IMR-90 (cell line): ENCODE data around the gene ARHGEF16. TPM values are rescaled to one million over a fixed set of nuclear protein-coding genes. Genes with fewer than 3 reads are reported as not detected.

ENCODE experiments used
- ATAC-seq: fragments of 200-7000 bp; cut with Tn5 transposase; 2 replicates; pipeline ENCODE4 v1.9.1; 2020; ENCODE audit warnings: low read depth, mild to moderate bottlenecking, moderate library complexity
- BruUV-seq: library from RNA; stranded (reverse); fragments of 400-500 nt; replicated peaks from 2 replicates; lab custom pipeline; 2021; lab: Mats Ljungman, UMichigan
- CTCF ChIA-PET: fragments of 300-600 bp; formaldehyde crosslinking; extraction: SDS; loops from one replicate; lab custom pipeline; 2021; ENCODE audit warnings: antibody characterized with exemption; lab: Yijun Ruan, JAX
- POLR2A ChIA-PET: fragments of 300-600 bp; sonication (Branson Sonifier 250); formaldehyde crosslinking; loops from one replicate; lab custom pipeline; 2022; ENCODE audit warnings: antibody characterized with exemption; ENCODE audit not compliant: unreplicated experiment; lab: Charles Lee
- DNase-seq: peaks from one replicate; pipeline ENCODE4 v3.0.0; 2013
- H2AFZ ChIP-seq: replicated peaks from 2 replicates; pipeline ENCODE3; 2013; ENCODE audit warnings: low read length, mild to moderate bottlenecking; ENCODE audit not compliant: poor library complexity
- H2AK5ac ChIP-seq: 2 replicates; pipeline ENCODE4 v1.6.1; 2013; ENCODE audit warnings: low read depth, low read length, inconsistent platforms
- H2AK9ac ChIP-seq: replicated peaks from 2 replicates; pipeline ENCODE3; 2013; ENCODE audit warnings: mild to moderate bottlenecking, low read depth, low read length, moderate library complexity; ENCODE audit not compliant: poor library complexity
- H2BK120ac ChIP-seq: 2 replicates; pipeline ENCODE4 v1.6.1; 2013; ENCODE audit warnings: low read depth, low read length, inconsistent platforms
- H2BK15ac ChIP-seq: 3 replicates; pipeline ENCODE4 v1.6.1; 2013; ENCODE audit warnings: low read depth, low read length, inconsistent platforms
- H2BK20ac ChIP-seq: 2 replicates; pipeline ENCODE4 v1.6.1; 2013; ENCODE audit warnings: low read depth, mild to moderate bottlenecking, inconsistent platforms, low read length, moderate library complexity
- H2BK5ac ChIP-seq: 2 replicates; pipeline ENCODE4 v1.6.1; 2013; ENCODE audit warnings: mild to moderate bottlenecking, low read depth, low read length, inconsistent platforms; ENCODE audit not compliant: poor library complexity, severe bottlenecking
- H3K14ac ChIP-seq: replicated peaks from 2 replicates; pipeline ENCODE4 v1.6.1; 2013; ENCODE audit warnings: low read depth, low read length, inconsistent platforms
- H3K18ac ChIP-seq: 2 replicates; pipeline ENCODE4 v1.6.1; 2013; ENCODE audit warnings: low read depth, low read length, control low read depth
- H3K23ac ChIP-seq: 2 replicates; pipeline ENCODE4 v1.6.1; 2013; ENCODE audit warnings: low read depth, low read length, inconsistent platforms
- H3K27ac ChIP-seq: 2 replicates; pipeline ENCODE4 v1.5.1; 2013; ENCODE audit warnings: mild to moderate bottlenecking, control low read depth, low read length; ENCODE audit not compliant: insufficient read depth
- H3K27me3 ChIP-seq: 2 replicates; pipeline ENCODE4 v1.6.1; 2013; ENCODE audit warnings: low read length; ENCODE audit not compliant: control insufficient read depth, insufficient read depth
- H3K36me3 ChIP-seq: 2 replicates; pipeline ENCODE4 v1.6.1; 2013; ENCODE audit warnings: low read length, mixed read lengths; ENCODE audit not compliant: control insufficient read depth, insufficient read depth
- H3K4ac ChIP-seq: 2 replicates; pipeline ENCODE4 v1.6.1; 2013; ENCODE audit warnings: low read depth, low read length, inconsistent platforms
- H3K4me1 ChIP-seq: 2 replicates; pipeline ENCODE4 v1.6.1; 2013; ENCODE audit warnings: low read length, mixed read lengths; ENCODE audit not compliant: control insufficient read depth, insufficient read depth
- H3K4me2 ChIP-seq: 2 replicates; pipeline ENCODE4 v1.6.1; 2013; ENCODE audit warnings: low read depth, mild to moderate bottlenecking, control low read depth, low read length, moderate library complexity
- H3K4me3 ChIP-seq: 2 replicates; pipeline ENCODE4 v1.5.1; 2013; ENCODE audit warnings: low read depth, mild to moderate bottlenecking, control low read depth, low read length, moderate library complexity; ENCODE audit not compliant: insufficient read depth
- H3K56ac ChIP-seq: 2 replicates; pipeline ENCODE4 v1.6.1; 2013; ENCODE audit warnings: low read length, inconsistent platforms; ENCODE audit not compliant: insufficient read depth; ENCODE audit errors: extremely low read depth
- H3K79me1 ChIP-seq, 2 experiments: 2 replicates each; pipeline ENCODE4 v1.6.1; 2013; ENCODE audit warnings: low read length in 2 of 2, inconsistent platforms in 1 of 2, low read depth in 1 of 2
- H3K9ac ChIP-seq: 2 replicates; pipeline ENCODE4 v1.6.1; 2013; ENCODE audit warnings: low read depth, low read length, control low read depth
- H3K9me1 ChIP-seq: 2 replicates; pipeline ENCODE4 v1.6.1; 2013; ENCODE audit warnings: low read length, inconsistent platforms; ENCODE audit not compliant: insufficient read depth
- H3K9me3 ChIP-seq: 2 replicates; pipeline ENCODE4 v1.6.1; 2013; ENCODE audit warnings: low read length; ENCODE audit not compliant: control insufficient read depth, insufficient read depth
- H4K20me1 ChIP-seq: 2 replicates; pipeline ENCODE4 v1.6.1; 2013; ENCODE audit warnings: low read length, inconsistent platforms; ENCODE audit not compliant: insufficient read depth
- H4K5ac ChIP-seq: 2 replicates; pipeline ENCODE4 v1.6.1; 2013; ENCODE audit warnings: mild to moderate bottlenecking, low read depth, low read length, control low read depth
- H4K8ac ChIP-seq, 2 experiments: 2 replicates each; pipeline ENCODE4 v1.6.1; 2013; ENCODE audit warnings: low read depth in 2 of 2, low read length in 2 of 2, control low read depth in 1 of 2, inconsistent platforms in 1 of 2
- H4K91ac ChIP-seq: 2 replicates; pipeline ENCODE4 v1.6.1; 2013; ENCODE audit warnings: low read depth, low read length, inconsistent platforms; ENCODE audit not compliant: insufficient read depth
- BHLHE40 ChIP-seq: fragments of 150-350 bp; IDR thresholded peaks from 2 replicates; pipeline ENCODE4 v1.6.1; 2016; ENCODE audit warnings: mild to moderate bottlenecking, low read depth, low read length
- CEBPB ChIP-seq: IDR thresholded peaks from 2 replicates; pipeline ENCODE4 v1.6.1; 2012; ENCODE audit warnings: low read depth, low read length, improper control_type of control experiment
- CHD1 ChIP-seq: IDR thresholded peaks from 2 replicates; pipeline ENCODE4 v1.6.1; 2012; ENCODE audit warnings: low read depth, low read length, improper control_type of control experiment
- CTCF ChIP-seq: conservative IDR thresholded peaks from 2 replicates; pipeline ENCODE4 v1.5.1; 2012; ENCODE audit warnings: mild to moderate bottlenecking, low read depth, low read length, improper control_type of control experiment
- ELK1 ChIP-seq: fragments of 150-350 bp; IDR thresholded peaks from 2 replicates; pipeline ENCODE4 v1.6.1; 2016; ENCODE audit warnings: low read depth, mild to moderate bottlenecking, low read length, moderate library complexity, borderline replicate concordance
- FOS ChIP-seq: fragments of 150-350 bp; IDR thresholded peaks from 2 replicates; pipeline ENCODE4 v1.6.1; 2016; ENCODE audit warnings: low read depth, low read length
- MAFK ChIP-seq: IDR thresholded peaks from 2 replicates; pipeline ENCODE4 v1.6.1; 2012; ENCODE audit warnings: low read depth, low read length, improper control_type of control experiment
- MAZ ChIP-seq: IDR thresholded peaks from 2 replicates; pipeline ENCODE4 v1.6.1; 2012; ENCODE audit warnings: low read depth, mild to moderate bottlenecking, low read length, improper control_type of control experiment, moderate library complexity, borderline replicate concordance
- MXI1 ChIP-seq: IDR thresholded peaks from 2 replicates; pipeline ENCODE4 v1.6.1; 2012; ENCODE audit warnings: low read depth, mild to moderate bottlenecking, low read length, moderate library complexity, borderline replicate concordance
- NFE2L2 ChIP-seq: fragments of 150-350 bp; IDR thresholded peaks from 2 replicates; pipeline ENCODE4 v1.6.1; 2016; ENCODE audit warnings: low read depth, mild to moderate bottlenecking, low read length
- POLR2A ChIP-seq: IDR thresholded peaks from 2 replicates; pipeline ENCODE4 v1.6.1; 2012; ENCODE audit warnings: mild to moderate bottlenecking, low read depth, low read length
- RAD21 ChIP-seq: IDR thresholded peaks from 2 replicates; pipeline ENCODE4 v1.6.1; 2012; ENCODE audit warnings: low read length, improper control_type of control experiment
- RCOR1 ChIP-seq: IDR thresholded peaks from 2 replicates; pipeline ENCODE4 v1.6.1; 2012; ENCODE audit warnings: mild to moderate bottlenecking, low read length, improper control_type of control experiment; ENCODE audit not compliant: insufficient replicate concordance
- RFX5 ChIP-seq: IDR thresholded peaks from 2 replicates; pipeline ENCODE4 v1.8.0; 2012; ENCODE audit warnings: low read depth, mild to moderate bottlenecking, low read length, moderate library complexity
- SMC3 ChIP-seq: fragments of 150-350 bp; IDR thresholded peaks from 2 replicates; pipeline ENCODE4 v1.6.1; 2016; ENCODE audit warnings: low read depth, mild to moderate bottlenecking, antibody characterized with exemption, low read length, moderate library complexity
- USF2 ChIP-seq: fragments of 150-350 bp; IDR thresholded peaks from 2 replicates; pipeline ENCODE4 v1.6.1; 2017; ENCODE audit warnings: mild to moderate bottlenecking, antibody characterized with exemption, low read length, low read depth
- WGBS, 2 experiments: methylation state at CpG; one replicate each; pipeline versions ENCODE4 v1.1.5 to v1.1.7; 2013; ENCODE audit warnings: missing lambda C conversion rate in 2 of 2; ENCODE audit not compliant: insufficient read length in 1 of 2; ENCODE audit errors: extremely low coverage in 2 of 2; 5-methylcytosine and 5-hydroxymethylcytosine counted together
- dilution Hi-C: fragments of 300-500 bp; cut with HindIII; formaldehyde crosslinking; loops from one replicate; pipeline ENCODE4 v1.14.3; 2018; ENCODE audit warnings: low sequenced_read_pairs; ENCODE audit not compliant: unreplicated experiment
- in situ Hi-C: fragments of 300-500 bp; cut with MboI; formaldehyde crosslinking; loops from 3 replicates; pipeline ENCODE4 v1.14.3; 2019; ENCODE audit warnings: low sequenced_read_pairs, inconsistent platforms, mixed read lengths
- intact Hi-C: fragments of 100-400 bp; cut with micrococcal nuclease; formaldehyde crosslinking; loops from 2 replicates; pipeline ENCODE4 v1.10.0; 2022
- polyA plus RNA-seq, 3 experiments: library from polyadenylated mRNA; depleted of rRNA; stranded (reverse); fragments of >200 nt; gene quantifications; 2 replicates each; pipeline ENCODE4 v1.2.3, GENCODE V29; 2012; ENCODE audit warnings: low replicate concordance in 1 of 3
- total RNA-seq: library from RNA; depleted of rRNA; stranded (reverse); fragments of >200 nt; gene quantifications from 2 replicates; pipeline ENCODE4 v1.2.3, GENCODE V29; 2012

Gene ARHGEF16
- total and polyA plus RNA-seq, 2 of the 4 experiments (the other 2 are of a cell fraction) = 0.18 to 0.39 TPM

GRCh38 chr1:3529099-3529729, 74.7 kb downstream of the ARHGEF16 start:
- Histone ChIP-seq H2BK15ac (no peak overlapping the region), H3K4me2 (no peak overlapping the region), H3K14ac (no peak overlapping the region), H4K91ac (no peak overlapping the region), H2AK9ac (peak overlapping the region; percentile 24), H4K20me1 (no peaks in the 10 kb centered on the region; the same call in 1 of the 2 replicates), H2BK5ac (no peak overlapping the region), H3K27ac (no peak overlapping the region), H2AK5ac (no peak overlapping the region), H4K5ac (no peak overlapping the region), H3K4ac (no peak overlapping the region), H3K4me3 (no peak overlapping the region), H3K79me1 (peaks cover 0 to 10% of the 10 kb centered on the region in 2 experiments; a peak in 2 of 4 replicates), H3K9me3 (no peaks in the 10 kb centered on the region), H2BK20ac (no peak overlapping the region), H2AFZ (no peak overlapping the region), H3K56ac (no peak overlapping the region), H3K36me3 (no peaks in the 10 kb centered on the region), H2BK120ac (no peak overlapping the region), H3K9ac (no peak overlapping the region), H3K23ac (no peak overlapping the region), H3K9me1 (peaks cover 2% of the 10 kb centered on the region; the same call in 1 of the 2 replicates), H3K27me3 (no peaks in the 10 kb centered on the region), H4K8ac (no peak overlapping the region), H3K4me1 (peaks cover 4% of the 10 kb centered on the region), H3K18ac (no peak overlapping the region)
- TF ChIP-seq RAD21 = no peak
- no peak for TF ChIP-seq MAZ
- no peak for TF ChIP-seq CHD1
- TF ChIP-seq FOS = no peak
- no peak for TF ChIP-seq CTCF
- no peak for TF ChIP-seq MAFK
- TF ChIP-seq POLR2A = no peak
- TF ChIP-seq RCOR1 = no peak
- TF ChIP-seq NFE2L2 = no peak
- no peak for TF ChIP-seq BHLHE40
- no peak for TF ChIP-seq SMC3
- TF ChIP-seq MXI1 = no peak
- no peak for TF ChIP-seq RFX5
- TF ChIP-seq CEBPB = no peak
- TF ChIP-seq USF2 = no peak
- TF ChIP-seq ELK1 = no peak
- ChIA-PET POLR2A (no interaction called here), CTCF (no interaction called here)
- DNase-seq (no peak), ATAC-seq (no peak)
- 70% methylated on average over 9 of the region's 17 CpGs; no CpG with 5 or more reads in 1 of the 2 experiments for WGBS, 2 experiments
- dilution Hi-C loops = no loop called here
- in situ Hi-C loops = no loop called here
- BruUV-seq = no TSS peak
- intact Hi-C loops = no loop called here
